Ishikawa (cell line): ENCODE data around the gene SLC1A4.

ENCODE experiments used
- MAX ChIP-seq: IDR thresholded peaks from 2 replicates; pipeline ENCODE4 v1.6.1; 2012
- RAD21 ChIP-seq: IDR thresholded peaks from 2 replicates; pipeline ENCODE4 v1.6.1; 2012; ENCODE audit warnings: low read depth
- TAF1 ChIP-seq: IDR thresholded peaks from 2 replicates; pipeline ENCODE4 v1.6.1; 2012; ENCODE audit warnings: low read depth, mild to moderate bottlenecking

- TF ChIP-seq TAF1: no peak
- no peak for TF ChIP-seq RAD21
- TF ChIP-seq MAX: no peak
Observed at GRCh38 chr2:64972876-64973275, 16.3 kb upstream of the SLC1A4 start.
